Posterior cingulate gyrus (tissue), 11 donors: ENCODE measurements around the gene TMEM132D.

Source experiments
- DNase-seq, 10 donors: peaks; one replicate each; pipeline versions ENCODE4 v3.0.0 to v3.0.0-alpha.2; 2020 to 2021; ENCODE audit warnings: mixed read lengths in 3 of 10
- intact Hi-C: fragments of 100-400 bp; cut with DNase I; formaldehyde crosslinking; loops from one replicate; pipeline ENCODE4 v1.15.1; 2023

Gene TMEM132D

DNA sequence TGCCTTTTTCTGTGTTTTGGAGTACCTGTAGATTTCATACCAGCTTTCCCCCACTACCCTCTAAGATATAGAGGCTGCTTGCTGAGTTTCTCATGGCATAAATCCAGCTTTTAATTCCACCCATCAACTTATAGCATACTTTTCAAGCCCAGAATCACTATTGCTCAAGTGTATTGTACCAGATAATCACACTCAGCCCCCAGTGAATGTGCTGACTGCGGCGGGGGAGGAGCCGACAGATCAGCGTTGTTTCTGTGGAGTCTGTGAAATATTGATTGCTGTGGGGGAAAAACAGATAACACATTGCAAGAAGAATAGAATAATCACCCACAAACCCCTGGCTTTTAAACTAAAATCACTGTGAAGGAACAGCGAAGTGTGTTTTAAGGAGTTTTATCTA lies 296.1 kb downstream of the TMEM132D start:
- no peak for DNase-seq
- intact Hi-C loops, result no loop called here

DNA sequence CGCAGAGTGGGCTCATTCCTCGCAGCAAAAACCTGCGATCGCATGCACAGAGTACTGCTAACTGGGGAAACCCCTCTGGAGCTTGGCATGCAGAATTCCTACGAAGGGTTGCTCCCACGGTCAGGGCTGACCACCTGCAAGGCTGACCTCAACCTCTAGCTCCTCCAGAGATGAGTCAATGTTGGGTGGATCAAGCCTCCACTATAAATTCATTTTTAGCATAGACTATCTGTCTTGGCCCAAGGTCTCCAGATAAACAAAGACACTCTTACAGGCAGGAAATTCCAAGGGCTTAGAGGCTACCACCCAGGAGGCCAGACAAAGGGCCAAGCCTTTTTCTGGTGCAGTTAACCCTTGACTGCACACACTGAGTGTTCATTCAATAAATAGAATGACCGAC lies 296.5 kb downstream of the TMEM132D start:
- intact Hi-C loops, result no loop called here
- DNase-seq, result no peak

DNA sequence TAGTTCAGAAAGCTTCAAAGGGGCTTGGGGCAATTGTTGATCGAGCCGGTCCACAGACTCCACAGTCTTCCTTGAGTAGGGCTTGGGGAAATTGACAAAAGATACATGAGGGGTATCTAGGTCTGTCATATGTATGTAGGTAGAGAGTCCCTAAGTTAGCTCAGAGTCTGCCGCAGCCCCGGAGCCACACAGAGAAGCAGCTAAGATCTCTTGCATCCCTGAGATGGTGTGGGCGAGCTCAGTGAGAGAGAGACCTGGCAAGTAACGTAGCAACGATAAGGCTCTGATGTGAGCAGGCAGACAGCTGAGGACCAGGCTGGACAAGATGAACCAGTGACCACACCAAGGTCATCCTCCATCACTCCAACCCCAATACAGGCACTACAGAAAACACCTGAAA lies 297.6 kb downstream of the TMEM132D start:
- peak in 4 of 10 donors; percentile 13 to 85 (median 49) for DNase-seq
- intact Hi-C loops, result no loop called here

- no peak for DNase-seq
- intact Hi-C loops, result no loop called here
Measured at GRCh38 chr12:129605666-129606065, 298.2 kb downstream of the TMEM132D start.

- DNase-seq, result no peak
- intact Hi-C loops, result no loop called here
Measured at GRCh38 chr12:129604506-129604905, 299.3 kb downstream of the TMEM132D start.

- intact Hi-C loops, result no loop called here
- DNase-seq, result no peak
Measured at GRCh38 chr12:129599406-129599805, 304.4 kb downstream of the TMEM132D start.

DNA sequence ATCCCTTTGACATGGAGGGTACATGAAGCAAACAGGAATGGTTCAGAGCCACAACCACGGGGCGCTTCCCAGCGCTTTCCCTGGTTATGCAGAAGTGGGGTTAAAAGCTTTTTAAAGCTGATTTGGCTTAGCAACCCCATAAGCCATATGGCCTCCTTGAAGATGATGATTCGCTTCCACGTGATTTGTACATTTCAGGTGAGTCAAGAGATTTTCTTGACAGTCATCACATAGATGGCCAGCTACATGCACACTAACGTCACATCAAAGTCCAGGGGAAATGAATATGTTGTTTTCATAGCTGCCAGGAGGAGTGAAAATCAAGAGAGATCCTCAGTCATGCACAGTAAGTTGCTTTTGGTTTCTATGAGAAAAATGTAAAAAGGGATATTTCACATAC lies 309.7 kb downstream of the TMEM132D start:
- no peak for DNase-seq
- intact Hi-C loops, result no loop called here

DNA sequence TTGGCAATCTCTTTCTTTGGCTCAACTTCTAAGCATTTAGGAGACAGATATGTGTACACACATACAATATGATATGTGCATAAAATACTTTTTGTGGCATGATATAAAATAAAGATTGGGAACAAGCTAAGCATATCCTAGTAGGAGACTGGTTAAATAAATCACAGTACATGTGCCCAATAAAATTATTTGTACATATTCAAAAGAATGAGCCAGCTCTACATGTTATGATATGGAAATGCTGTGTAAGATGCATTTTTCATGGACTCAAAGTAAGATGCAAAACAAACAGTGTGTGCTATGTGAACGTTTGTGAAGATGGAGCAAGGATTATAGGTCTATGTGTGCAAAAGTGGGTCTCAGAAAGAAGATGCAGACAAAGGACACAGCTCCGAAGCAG lies 311.4 kb downstream of the TMEM132D start:
- DNase-seq, result no peak
- intact Hi-C loops, result loop anchor here (2.0 kb wide), 1 partner anchor 66 kb away; no protein-coding TSS in a partner anchor

GRCh38 chr12:129589503-129589902 lies 314.3 kb downstream of the TMEM132D start:
- no peak for DNase-seq
- intact Hi-C loops, result no loop called here

DNA sequence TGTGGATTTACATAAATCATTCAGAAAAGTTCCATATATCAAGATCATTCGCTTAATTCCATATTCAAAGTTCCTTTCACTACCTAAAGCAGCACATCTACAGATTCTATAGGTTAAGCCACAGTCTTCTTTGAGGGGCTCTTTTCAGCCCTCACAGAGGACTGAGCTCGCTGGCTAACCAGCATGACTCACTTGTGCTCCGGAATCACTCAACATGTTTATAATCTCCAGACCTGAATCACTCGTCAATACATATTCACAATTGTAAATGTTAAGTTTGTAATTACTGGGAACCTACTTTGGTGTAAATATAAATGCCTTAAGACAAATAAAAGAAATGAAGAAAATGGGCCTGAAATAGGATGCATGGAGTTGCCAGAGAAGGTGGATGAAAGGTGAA lies 315.7 kb downstream of the TMEM132D start:
- DNase-seq, result no peak
- intact Hi-C loops, result no loop called here

- DNase-seq, result no peak
- intact Hi-C loops, result no loop called here
Measured at GRCh38 chr12:129585296-129585695, 318.5 kb downstream of the TMEM132D start.

GRCh38 chr12:129579879-129580278 lies 323.9 kb downstream of the TMEM132D start:
- intact Hi-C loops, result no loop called here
- no peak for DNase-seq

DNA sequence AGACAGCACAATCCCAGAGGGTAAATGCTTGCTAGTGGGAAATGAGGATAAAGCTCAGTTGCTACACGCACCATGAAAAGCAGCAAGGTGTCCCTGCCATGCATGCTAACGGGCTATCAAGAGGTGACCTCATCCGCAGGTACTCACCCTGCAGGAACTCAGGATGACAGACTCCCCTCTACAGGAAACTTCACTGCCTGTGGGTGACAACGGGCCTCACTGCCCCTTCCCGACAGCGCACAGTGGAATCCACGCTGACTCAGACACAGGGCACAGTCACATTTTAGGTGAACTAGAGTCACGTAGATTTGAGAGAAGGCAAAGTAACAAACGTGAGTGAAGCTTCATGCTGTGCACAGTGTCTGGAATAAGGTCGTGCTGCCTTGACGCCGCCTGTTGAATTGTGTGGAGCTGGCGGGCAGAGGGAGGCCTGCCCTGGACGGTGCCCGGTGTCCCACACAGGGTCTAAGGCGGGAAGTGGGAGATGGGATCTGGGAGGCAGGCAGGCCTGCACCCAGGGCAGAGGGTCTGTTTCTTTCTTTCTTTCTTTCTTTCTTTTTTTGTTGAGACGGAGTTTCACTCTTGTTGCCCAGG lies 331.8 kb downstream of the TMEM132D start:
- intact Hi-C loops, result no loop called here
- DNase-seq, result peak in 1 of 10 donors; percentile 70

- DNase-seq, result no peak
- intact Hi-C loops, result no loop called here
Measured at GRCh38 chr12:129570796-129571400, 332.9 kb downstream of the TMEM132D start.

- intact Hi-C loops, result no loop called here
Measured at GRCh38 chr12:129566800-129567199, 337.0 kb downstream of the TMEM132D start.

DNA sequence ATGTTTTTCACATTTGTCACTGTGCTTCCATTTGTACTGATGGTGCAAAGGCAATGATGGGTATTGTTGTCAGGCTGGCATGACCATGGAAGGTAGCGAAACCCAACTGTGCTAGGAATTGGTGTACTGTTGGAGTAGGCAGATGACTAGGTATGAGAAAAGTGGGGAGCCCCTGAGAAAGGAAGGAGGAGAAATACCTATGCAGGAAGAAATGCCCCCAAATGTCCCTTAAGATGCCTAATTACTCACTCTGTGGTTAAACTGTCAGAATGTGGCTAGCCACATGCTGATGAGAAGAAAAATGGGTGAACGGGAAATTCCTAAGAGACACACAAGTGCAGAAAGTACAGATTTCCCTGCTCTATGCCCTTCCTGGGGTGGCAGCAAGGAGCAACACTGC lies 339.1 kb downstream of the TMEM132D start:
- DNase-seq, result no peak
- intact Hi-C loops, result no loop called here

More at GRCh38 chr12:129566800-129567199, 337.0 kb downstream of the TMEM132D start:
- no peak for DNase-seq

DNA sequence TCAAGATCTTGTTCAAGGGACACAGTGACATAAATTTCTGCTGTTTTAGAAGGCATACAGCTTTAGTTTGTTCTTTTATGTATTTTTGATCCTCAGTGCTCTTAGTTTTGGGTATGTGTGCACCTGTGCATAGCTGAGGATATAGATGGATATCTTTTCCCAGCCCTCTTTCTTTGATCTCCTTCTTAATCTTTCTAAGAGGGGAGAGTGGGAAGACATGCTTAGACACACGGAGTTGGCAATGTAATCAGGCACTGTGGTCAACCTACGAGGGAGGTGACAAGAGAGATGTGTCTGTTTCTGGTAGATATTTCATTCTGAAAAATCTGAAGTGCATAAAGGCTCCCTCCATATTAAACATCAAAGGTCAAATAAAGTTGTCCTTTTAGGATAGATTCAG lies 340.6 kb downstream of the TMEM132D start:
- intact Hi-C loops, result no loop called here
- DNase-seq, result no peak

GRCh38 chr12:129561304-129561703 lies 342.5 kb downstream of the TMEM132D start:
- no peak for DNase-seq
- intact Hi-C loops, result no loop called here

DNA sequence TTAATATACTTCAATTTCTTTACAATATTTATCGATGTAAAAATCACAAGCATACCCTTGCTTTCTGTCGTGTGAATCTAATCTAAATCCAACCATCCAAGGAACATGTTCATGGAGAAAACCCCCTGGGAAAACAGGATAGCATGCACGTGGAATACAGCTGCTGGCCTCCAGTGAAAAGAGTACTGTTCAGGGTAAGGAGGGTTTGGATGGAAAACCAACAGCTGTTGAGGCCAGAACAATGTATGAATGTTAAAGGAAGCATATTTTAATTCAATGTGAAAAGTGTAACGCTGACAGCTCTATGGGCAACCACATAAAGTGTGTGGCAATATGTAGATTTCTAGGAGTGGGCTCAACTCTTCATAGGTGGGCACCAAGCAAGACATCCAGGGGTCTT lies 344.0 kb downstream of the TMEM132D start:
- intact Hi-C loops, result no loop called here
- no peak for DNase-seq

GRCh38 chr12:129558036-129558435 lies 345.8 kb downstream of the TMEM132D start:
- DNase-seq, result no peak
- intact Hi-C loops, result no loop called here

GRCh38 chr12:129556082-129556481 lies 347.7 kb downstream of the TMEM132D start:
- intact Hi-C loops, result no loop called here
- DNase-seq, result no peak

DNA sequence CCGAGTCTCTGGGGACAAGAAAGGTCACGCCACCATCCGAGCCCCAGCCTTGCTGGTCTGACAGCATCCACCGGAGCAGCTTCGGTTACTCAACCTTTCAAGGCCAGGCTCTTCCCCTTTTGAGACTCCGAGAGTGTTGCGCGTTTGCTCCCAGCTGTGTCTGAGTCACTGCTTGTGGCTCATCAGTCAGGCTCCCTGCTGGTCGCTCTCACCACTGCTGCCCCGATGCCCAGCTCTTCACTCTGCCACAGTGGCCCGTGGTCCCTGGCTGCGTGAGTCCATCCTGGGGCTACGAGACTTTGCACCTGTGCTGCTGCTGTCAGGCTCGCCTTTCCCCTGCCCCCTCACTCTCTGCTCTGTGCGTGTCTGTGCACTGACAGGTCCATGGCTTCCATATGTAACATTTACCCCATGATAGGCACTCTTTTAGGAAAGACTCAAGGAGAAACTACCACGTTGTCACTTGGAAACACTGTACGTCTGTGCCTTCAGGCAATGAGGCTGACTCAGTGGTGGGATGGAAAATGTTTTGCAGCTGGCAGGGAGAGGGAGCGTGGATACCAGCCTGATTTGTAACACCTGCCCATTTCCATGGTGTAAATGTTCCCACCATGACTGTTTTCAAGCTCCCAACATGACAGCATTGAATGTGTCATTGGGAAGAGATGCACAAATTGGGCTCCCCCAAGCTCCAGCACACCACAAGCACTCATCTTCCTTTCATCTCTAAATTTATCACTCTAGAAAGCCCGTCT lies 350.7 kb downstream of the TMEM132D start:
- intact Hi-C loops, result no loop called here
- no peak for DNase-seq
